GM12878 (cell line): ENCODE data around the gene JAG1.

Experiments
- CBX3 ChIP-seq: fragments of 200-600 bp; sonication (generic); IDR thresholded peaks from 2 replicates; pipeline ENCODE4 v1.6.1; 2016; ENCODE audit warnings: low read depth, borderline replicate concordance
- CREB1 ChIP-seq: IDR thresholded peaks from 2 replicates; pipeline ENCODE4 v1.6.1; 2012; ENCODE audit warnings: low read depth, mild to moderate bottlenecking, inconsistent platforms
- KDM1A ChIP-seq: fragments of 200-600 bp; sonication (generic); IDR thresholded peaks from 2 replicates; pipeline ENCODE4 v1.6.1; 2016; ENCODE audit warnings: borderline replicate concordance
- MYC ChIP-seq: IDR thresholded peaks from 2 replicates; pipeline ENCODE4 v1.6.1; 2011; ENCODE audit warnings: mild to moderate bottlenecking, low read length, moderate library complexity, inconsistent platforms; ENCODE audit not compliant: insufficient read depth, insufficient replicate concordance, insufficient read length, severe bottlenecking
- SUZ12 ChIP-seq: fragments of 200-600 bp; sonication (generic); IDR thresholded peaks from one replicate; pipeline ENCODE4 v1.6.1; 2018; ENCODE audit warnings: antibody characterized with exemption, mild to moderate bottlenecking; ENCODE audit not compliant: unreplicated experiment
- ZNF274 ChIP-seq: IDR thresholded peaks from one replicate; pipeline ENCODE4 v1.8.0; 2011; ENCODE audit not compliant: insufficient read length, insufficient read depth
- ZNF384 ChIP-seq: IDR thresholded peaks from 2 replicates; pipeline ENCODE4 v1.6.1; 2012; ENCODE audit warnings: low read depth, mild to moderate bottlenecking, low read length, improper control_type of control experiment, borderline replicate concordance
- TF ChIP-seq, protein P1 (sequence below): fragments of 450-650 bp; formaldehyde crosslinking; IDR thresholded peaks from 2 replicates; pipeline ENCODE4 v1.4.0; 2020; ENCODE audit warnings: mild to moderate bottlenecking, moderate library complexity
- TF ChIP-seq, protein P2 (sequence below), 3 experiments: IDR thresholded peaks in 2 of 3; conservative IDR thresholded peaks in 1 of 3; 2 replicates each; pipeline ENCODE4 v1.5.1; 2011; ENCODE audit warnings: low read depth in 3 of 3, low read length in 3 of 3, mild to moderate bottlenecking in 3 of 3, control low read depth in 2 of 3, moderate library complexity in 2 of 3, inconsistent platforms in 1 of 3, mixed read lengths in 1 of 3; ENCODE audit not compliant: control insufficient read depth in 2 of 3, insufficient read depth in 1 of 3; ENCODE audit errors: extremely low read depth in 1 of 3
- TF ChIP-seq, protein P3 (sequence below): fragments of 450-650 bp; IDR thresholded peaks from 2 replicates; pipeline ENCODE4 v1.6.1; 2017; ENCODE audit warnings: antibody characterized with exemption, mild to moderate bottlenecking, moderate library complexity
- TF ChIP-seq, protein P4 (sequence below): IDR thresholded peaks from 2 replicates; pipeline ENCODE4 v1.6.1; 2011; ENCODE audit warnings: low read depth, mild to moderate bottlenecking, low read length, moderate library complexity, borderline replicate concordance; ENCODE audit errors: extremely low read depth

DNA sequence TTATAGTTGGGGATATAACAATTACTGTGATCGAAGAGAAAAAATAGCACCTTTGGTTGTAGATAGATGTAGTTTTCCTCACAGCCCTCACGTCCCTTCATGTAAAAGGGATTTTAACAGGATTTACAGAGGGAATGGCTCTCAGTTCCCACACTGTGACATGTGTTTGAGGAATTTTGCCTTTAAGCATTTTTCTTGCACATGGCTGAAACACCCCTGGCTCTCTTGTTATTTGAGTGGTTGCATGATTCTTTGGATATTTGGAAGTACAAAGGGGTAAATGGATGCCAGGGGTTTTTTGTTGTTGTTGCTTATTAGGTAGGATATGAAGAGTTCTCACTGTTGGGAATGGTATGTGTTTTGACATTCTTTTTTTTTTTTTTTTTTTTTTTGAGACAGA, 48.2 kb downstream of the JAG1 start:
- TF ChIP-seq, protein P1, sequence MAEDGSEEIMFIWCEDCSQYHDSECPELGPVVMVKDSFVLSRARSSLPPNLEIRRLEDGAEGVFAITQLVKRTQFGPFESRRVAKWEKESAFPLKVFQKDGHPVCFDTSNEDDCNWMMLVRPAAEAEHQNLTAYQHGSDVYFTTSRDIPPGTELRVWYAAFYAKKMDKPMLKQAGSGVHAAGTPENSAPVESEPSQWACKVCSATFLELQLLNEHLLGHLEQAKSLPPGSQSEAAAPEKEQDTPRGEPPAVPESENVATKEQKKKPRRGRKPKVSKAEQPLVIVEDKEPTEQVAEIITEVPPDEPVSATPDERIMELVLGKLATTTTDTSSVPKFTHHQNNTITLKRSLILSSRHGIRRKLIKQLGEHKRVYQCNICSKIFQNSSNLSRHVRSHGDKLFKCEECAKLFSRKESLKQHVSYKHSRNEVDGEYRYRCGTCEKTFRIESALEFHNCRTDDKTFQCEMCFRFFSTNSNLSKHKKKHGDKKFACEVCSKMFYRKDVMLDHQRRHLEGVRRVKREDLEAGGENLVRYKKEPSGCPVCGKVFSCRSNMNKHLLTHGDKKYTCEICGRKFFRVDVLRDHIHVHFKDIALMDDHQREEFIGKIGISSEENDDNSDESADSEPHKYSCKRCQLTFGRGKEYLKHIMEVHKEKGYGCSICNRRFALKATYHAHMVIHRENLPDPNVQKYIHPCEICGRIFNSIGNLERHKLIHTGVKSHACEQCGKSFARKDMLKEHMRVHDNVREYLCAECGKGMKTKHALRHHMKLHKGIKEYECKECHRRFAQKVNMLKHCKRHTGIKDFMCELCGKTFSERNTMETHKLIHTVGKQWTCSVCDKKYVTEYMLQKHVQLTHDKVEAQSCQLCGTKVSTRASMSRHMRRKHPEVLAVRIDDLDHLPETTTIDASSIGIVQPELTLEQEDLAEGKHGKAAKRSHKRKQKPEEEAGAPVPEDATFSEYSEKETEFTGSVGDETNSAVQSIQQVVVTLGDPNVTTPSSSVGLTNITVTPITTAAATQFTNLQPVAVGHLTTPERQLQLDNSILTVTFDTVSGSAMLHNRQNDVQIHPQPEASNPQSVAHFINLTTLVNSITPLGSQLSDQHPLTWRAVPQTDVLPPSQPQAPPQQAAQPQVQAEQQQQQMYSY (CRISPR knock-in tag) = no peak
- no peak for TF ChIP-seq CREB1
- TF ChIP-seq, protein P2, sequence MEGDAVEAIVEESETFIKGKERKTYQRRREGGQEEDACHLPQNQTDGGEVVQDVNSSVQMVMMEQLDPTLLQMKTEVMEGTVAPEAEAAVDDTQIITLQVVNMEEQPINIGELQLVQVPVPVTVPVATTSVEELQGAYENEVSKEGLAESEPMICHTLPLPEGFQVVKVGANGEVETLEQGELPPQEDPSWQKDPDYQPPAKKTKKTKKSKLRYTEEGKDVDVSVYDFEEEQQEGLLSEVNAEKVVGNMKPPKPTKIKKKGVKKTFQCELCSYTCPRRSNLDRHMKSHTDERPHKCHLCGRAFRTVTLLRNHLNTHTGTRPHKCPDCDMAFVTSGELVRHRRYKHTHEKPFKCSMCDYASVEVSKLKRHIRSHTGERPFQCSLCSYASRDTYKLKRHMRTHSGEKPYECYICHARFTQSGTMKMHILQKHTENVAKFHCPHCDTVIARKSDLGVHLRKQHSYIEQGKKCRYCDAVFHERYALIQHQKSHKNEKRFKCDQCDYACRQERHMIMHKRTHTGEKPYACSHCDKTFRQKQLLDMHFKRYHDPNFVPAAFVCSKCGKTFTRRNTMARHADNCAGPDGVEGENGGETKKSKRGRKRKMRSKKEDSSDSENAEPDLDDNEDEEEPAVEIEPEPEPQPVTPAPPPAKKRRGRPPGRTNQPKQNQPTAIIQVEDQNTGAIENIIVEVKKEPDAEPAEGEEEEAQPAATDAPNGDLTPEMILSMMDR (IDR thresholded peaks at IDR 0.05 in 2 of 3, conservative IDR thresholded peaks at IDR 0.05 in 1 of 3; ENCODE audit: control insufficient read depth in 2 of 3, extremely low read depth in 1 of 3, insufficient read depth in 1 of 3, low read depth in 3 of 3, low read length in 3 of 3) = no peak
- TF ChIP-seq, protein P3, sequence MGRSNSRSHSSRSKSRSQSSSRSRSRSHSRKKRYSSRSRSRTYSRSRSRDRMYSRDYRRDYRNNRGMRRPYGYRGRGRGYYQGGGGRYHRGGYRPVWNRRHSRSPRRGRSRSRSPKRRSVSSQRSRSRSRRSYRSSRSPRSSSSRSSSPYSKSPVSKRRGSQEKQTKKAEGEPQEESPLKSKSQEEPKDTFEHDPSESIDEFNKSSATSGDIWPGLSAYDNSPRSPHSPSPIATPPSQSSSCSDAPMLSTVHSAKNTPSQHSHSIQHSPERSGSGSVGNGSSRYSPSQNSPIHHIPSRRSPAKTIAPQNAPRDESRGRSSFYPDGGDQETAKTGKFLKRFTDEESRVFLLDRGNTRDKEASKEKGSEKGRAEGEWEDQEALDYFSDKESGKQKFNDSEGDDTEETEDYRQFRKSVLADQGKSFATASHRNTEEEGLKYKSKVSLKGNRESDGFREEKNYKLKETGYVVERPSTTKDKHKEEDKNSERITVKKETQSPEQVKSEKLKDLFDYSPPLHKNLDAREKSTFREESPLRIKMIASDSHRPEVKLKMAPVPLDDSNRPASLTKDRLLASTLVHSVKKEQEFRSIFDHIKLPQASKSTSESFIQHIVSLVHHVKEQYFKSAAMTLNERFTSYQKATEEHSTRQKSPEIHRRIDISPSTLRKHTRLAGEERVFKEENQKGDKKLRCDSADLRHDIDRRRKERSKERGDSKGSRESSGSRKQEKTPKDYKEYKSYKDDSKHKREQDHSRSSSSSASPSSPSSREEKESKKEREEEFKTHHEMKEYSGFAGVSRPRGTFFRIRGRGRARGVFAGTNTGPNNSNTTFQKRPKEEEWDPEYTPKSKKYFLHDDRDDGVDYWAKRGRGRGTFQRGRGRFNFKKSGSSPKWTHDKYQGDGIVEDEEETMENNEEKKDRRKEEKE = no peak
- TF ChIP-seq KDM1A = no peak
- TF ChIP-seq MYC = no peak
- TF ChIP-seq, protein P4, sequence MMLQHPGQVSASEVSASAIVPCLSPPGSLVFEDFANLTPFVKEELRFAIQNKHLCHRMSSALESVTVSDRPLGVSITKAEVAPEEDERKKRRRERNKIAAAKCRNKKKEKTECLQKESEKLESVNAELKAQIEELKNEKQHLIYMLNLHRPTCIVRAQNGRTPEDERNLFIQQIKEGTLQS = no peak
- no peak for TF ChIP-seq ZNF274
- TF ChIP-seq CBX3 = no peak
- TF ChIP-seq SUZ12 = no peak
- TF ChIP-seq ZNF384 = no peak
